Smooth muscle cell (in vitro differentiated cells): ENCODE measurements around the gene SUN2. TPM values are rescaled to one million over a fixed set of nuclear protein-coding genes. Genes with fewer than 3 reads are reported as not detected.

Experiments used
- DNase-seq: peaks from one replicate; lab custom pipeline; 2025; ENCODE audit not compliant: unreplicated experiment; lab: John Stamatoyannopoulos, UW
- H2AFZ ChIP-seq: fragments of 200-600 bp; sonication (generic); 2 replicates; pipeline ENCODE4 v1.6.0; 2016; ENCODE audit warnings: antibody characterized with exemption, low read depth, mild to moderate bottlenecking
- H3F3A ChIP-seq: fragments of 200-600 bp; sonication (generic); 2 replicates; pipeline ENCODE4 v1.6.0; 2017; ENCODE audit warnings: antibody characterized with exemption, low read depth
- H3K27ac ChIP-seq: fragments of 200-600 bp; sonication (generic); 2 replicates; pipeline ENCODE4 v1.5.1; 2016; ENCODE audit warnings: low read depth, mild to moderate bottlenecking
- H3K27me3 ChIP-seq: fragments of 200-600 bp; sonication (generic); 2 replicates; pipeline ENCODE4 v1.6.1; 2016; ENCODE audit warnings: low read depth, mild to moderate bottlenecking
- H3K36me3 ChIP-seq: fragments of 200-600 bp; sonication (generic); 2 replicates; pipeline ENCODE4 v1.5.1; 2016; ENCODE audit warnings: low read depth
- H3K4me1 ChIP-seq: fragments of 200-600 bp; sonication (generic); 2 replicates; pipeline ENCODE4 v1.5.1; 2016; ENCODE audit warnings: low read depth
- H3K4me2 ChIP-seq: fragments of 200-600 bp; sonication (generic); 2 replicates; pipeline ENCODE4 v1.6.0; 2016; ENCODE audit warnings: mild to moderate bottlenecking
- H3K4me3 ChIP-seq: fragments of 200-600 bp; sonication (generic); 2 replicates; pipeline ENCODE4 v1.5.1; 2016; ENCODE audit warnings: mild to moderate bottlenecking
- H3K79me2 ChIP-seq: fragments of 200-600 bp; sonication (generic); 2 replicates; pipeline ENCODE4 v1.6.0; 2016; ENCODE audit warnings: low read depth, mild to moderate bottlenecking
- H3K9ac ChIP-seq: fragments of 200-600 bp; sonication (generic); 2 replicates; pipeline ENCODE4 v1.6.0; 2016; ENCODE audit warnings: low read depth
- H3K9me3 ChIP-seq: fragments of 200-600 bp; sonication (generic); replicated peaks from 2 replicates; pipeline ENCODE4 v1.5.1; 2016; ENCODE audit warnings: low read depth
- H4K20me1 ChIP-seq: fragments of 200-600 bp; sonication (generic); 2 replicates; pipeline ENCODE4 v1.6.0; 2016; ENCODE audit warnings: low read depth
- CTCF ChIP-seq: fragments of 200-600 bp; sonication (generic); IDR thresholded peaks from 2 replicates; pipeline ENCODE4 v1.5.1; 2017; ENCODE audit warnings: borderline replicate concordance, mild to moderate bottlenecking, antibody characterized with exemption; ENCODE audit not compliant: insufficient read depth, poor library complexity, severe bottlenecking
- WGBS: methylation state at CpG from one replicate; pipeline ENCODE4 v1.1.7; 2016; ENCODE audit warnings: low lambda C conversion rate; 5-methylcytosine and 5-hydroxymethylcytosine counted together
- polyA plus RNA-seq: library from polyadenylated mRNA; unstranded; fragments of >200 nt; fragmentation: Nextera tagmentation; extraction: Ambion mirVana; gene quantifications from 2 replicates; pipeline ENCODE4 v1.2.1, GENCODE V29; 2016
- total RNA-seq: library from RNA; depleted of rRNA; stranded (reverse); fragments of >200 nt; gene quantifications from 2 replicates; pipeline ENCODE4 v1.2.3, GENCODE V29; 2014

Gene SUN2
- total and polyA plus RNA-seq, 2 experiments from 2014 or later, result 59.1 to 71.7 TPM

GRCh38 chr22:38799265-38800002 is 43.6 kb upstream of the SUN2 start:
- no peaks in the 10 kb centered on the region for H3F3A ChIP-seq
- no peak overlapping the region for H3K9ac ChIP-seq
- no peaks in the 10 kb centered on the region for H3K79me2 ChIP-seq
- H4K20me1 ChIP-seq, result no peaks in the 10 kb centered on the region
- H3K4me1 ChIP-seq, result no peaks in the 10 kb centered on the region
- no peak for DNase-seq
- H3K4me3 ChIP-seq, result no peak overlapping the region
- no peaks in the 10 kb centered on the region for H3K36me3 ChIP-seq
- no peak overlapping the region for H3K27ac ChIP-seq
- peaks cover 11% of the 10 kb centered on the region for H3K27me3 ChIP-seq
- no peaks in the 10 kb centered on the region for H3K9me3 ChIP-seq
- H3K4me2 ChIP-seq, result no peak overlapping the region
- TF ChIP-seq CTCF, result no peak
- no peak overlapping the region for H2AFZ ChIP-seq
- WGBS, result 81% methylated on average over 6 of the region's 6 CpGs

- Histone ChIP-seq H2AFZ (no peak overlapping the region), H3K4me3 (no peak overlapping the region), H3K27me3 (peaks cover 11% of the 10 kb centered on the region), H3K4me1 (no peaks in the 10 kb centered on the region), H3K36me3 (no peaks in the 10 kb centered on the region), H3K9ac (no peak overlapping the region), H3K79me2 (peaks cover 2% of the 10 kb centered on the region), H3K9me3 (no peaks in the 10 kb centered on the region), H4K20me1 (no peaks in the 10 kb centered on the region), H3K27ac (no peak overlapping the region), H3F3A (no peaks in the 10 kb centered on the region), H3K4me2 (no peak overlapping the region)
- TF ChIP-seq CTCF, result no peak
- no peak for DNase-seq
- 93% methylated on average over 5 of the region's 5 CpGs for WGBS
These were observed 42.7 kb upstream of the SUN2 start for GRCh38 chr22:38798496-38798895.

GRCh38 chr22:38796262-38796957 is 40.6 kb upstream of the SUN2 start:
- H3K4me3 ChIP-seq, result no peak overlapping the region
- no peak overlapping the region for H3K9ac ChIP-seq
- H3K27ac ChIP-seq, result no peak overlapping the region
- no peak for TF ChIP-seq CTCF
- 85% methylated on average over 12 of the region's 12 CpGs for WGBS
- H2AFZ ChIP-seq, result no peak overlapping the region
- peaks cover 13% of the 10 kb centered on the region for H3K79me2 ChIP-seq
- H3F3A ChIP-seq, result no peaks in the 10 kb centered on the region
- no peaks in the 10 kb centered on the region for H3K9me3 ChIP-seq
- no peaks in the 10 kb centered on the region for H3K36me3 ChIP-seq
- peaks cover 11% of the 10 kb centered on the region for H3K27me3 ChIP-seq
- DNase-seq, result no peak
- H4K20me1 ChIP-seq, result no peaks in the 10 kb centered on the region
- peaks cover 5% of the 10 kb centered on the region for H3K4me1 ChIP-seq
- H3K4me2 ChIP-seq, result no peak overlapping the region
